Activated CD4-positive, alpha-beta T cell treated with anti-CD3 and anti-CD28 coated beads for 36 hours (primary cell): ENCODE data around the gene RUSF1. TPM values are rescaled to one million over a fixed set of nuclear protein-coding genes. Genes with fewer than 3 reads are reported as not detected.
"Not testable (repeated sequence)": the region's sequence is repeated elsewhere in the genome, so short reads cannot be mapped to it uniquely, and the experiment has no call there.

Source experiments
- ATAC-seq: fragments of 200-7000 bp; cut with Tn5 transposase; one replicate; pipeline ENCODE4 v1.10.0; 2021; ENCODE audit warnings: mild to moderate bottlenecking, moderate library complexity
- CTCF ChIA-PET: fragments of 350-600 bp; sonication (Branson Sonifier 250); formaldehyde crosslinking; loops from one replicate; lab custom pipeline; 2021; ENCODE audit warnings: antibody characterized with exemption; lab: Charles Lee
- POLR2A ChIA-PET: fragments of 350-600 bp; sonication (Branson Sonifier 250); formaldehyde crosslinking; loops from one replicate; lab custom pipeline; 2021; ENCODE audit warnings: antibody characterized with exemption, inconsistent platforms; lab: Charles Lee
- DNase-seq: peaks from one replicate; pipeline ENCODE4 v3.0.0-alpha.2; 2020
- H3K27ac Mint-ChIP-seq: one replicate; pipeline ENCODE4 v1.8.0; 2021; ENCODE audit warnings: mixed read lengths
- H3K27me3 Mint-ChIP-seq: one replicate; pipeline ENCODE4 v1.8.0; 2021; ENCODE audit warnings: mixed read lengths
- H3K36me3 Mint-ChIP-seq: one replicate; pipeline ENCODE4 v1.8.0; 2021; ENCODE audit warnings: low read depth, mixed read lengths
- H3K4me1 Mint-ChIP-seq: one replicate; pipeline ENCODE4 v1.8.0; 2021; ENCODE audit warnings: mixed read lengths
- H3K4me3 Mint-ChIP-seq: one replicate; pipeline ENCODE4 v1.8.0; 2021; ENCODE audit warnings: mild to moderate bottlenecking, moderate library complexity, mixed read lengths
- H3K9me3 Mint-ChIP-seq: one replicate; pipeline ENCODE4 v1.8.0; 2021; ENCODE audit warnings: low read depth, mixed read lengths
- intact Hi-C, 2 experiments: fragments of 100-400 bp; cut with DNase I in 1 of 2; cut with micrococcal nuclease in 1 of 2; formaldehyde crosslinking; loops; one replicate each; pipeline versions ENCODE4 v1.14.2 to v1.15.1; 2022 to 2024; cut with DNase I, micrococcal nuclease
- total RNA-seq, 2 experiments: library from RNA; stranded (reverse); gene quantifications; one replicate each; pipeline ENCODE4 v1.2.3, GENCODE V29; 2021

Gene RUSF1
- total RNA-seq, 2 experiments from 2014 or later = 36.3 to 37.7 TPM

- CTCF ChIA-PET = interaction anchor here (1.4 to 1.8 kb wide), 4 partner anchors 10 to 69 kb away, joined by 3 to 6 read pairs (median 5); no protein-coding TSS in a partner anchor
- DNase-seq (no peak), ATAC-seq (no peak)
- no peaks in the 10 kb centered on the region for H3K36me3 Mint-ChIP-seq
- POLR2A ChIA-PET = no interaction called here
- no peak overlapping the region for H3K27ac Mint-ChIP-seq
- H3K4me3 Mint-ChIP-seq = no peak overlapping the region
- H3K27me3 Mint-ChIP-seq = peaks cover 14% of the 10 kb centered on the region
- peaks cover 17% of the 10 kb centered on the region for H3K4me1 Mint-ChIP-seq
- H3K9me3 Mint-ChIP-seq = no peaks in the 10 kb centered on the region
- intact Hi-C loops = no loop called here
These were observed 21.7 kb upstream of the RUSF1 start for GRCh38 chr16:31529937-31530312.

GRCh38 chr16:31529108-31529936, 21.1 kb upstream of the RUSF1 start:
- peak overlapping the region; percentile 5 for H3K4me3 Mint-ChIP-seq
- H3K4me1 Mint-ChIP-seq = peaks cover 17% of the 10 kb centered on the region
- ATAC-seq = peak; percentile 36
- ChIA-PET CTCF (interaction anchor here (1.4 to 1.8 kb wide), 4 partner anchors 9 to 69 kb away, joined by 3 to 6 read pairs (median 5); no protein-coding TSS in a partner anchor), POLR2A (no interaction called here)
- peak; percentile 28 for DNase-seq
- H3K27me3 Mint-ChIP-seq = peaks cover 14% of the 10 kb centered on the region
- no peak overlapping the region for H3K27ac Mint-ChIP-seq
- H3K36me3 Mint-ChIP-seq = no peaks in the 10 kb centered on the region
- intact Hi-C loops = no loop called here
- H3K9me3 Mint-ChIP-seq = no peaks in the 10 kb centered on the region

DNA sequence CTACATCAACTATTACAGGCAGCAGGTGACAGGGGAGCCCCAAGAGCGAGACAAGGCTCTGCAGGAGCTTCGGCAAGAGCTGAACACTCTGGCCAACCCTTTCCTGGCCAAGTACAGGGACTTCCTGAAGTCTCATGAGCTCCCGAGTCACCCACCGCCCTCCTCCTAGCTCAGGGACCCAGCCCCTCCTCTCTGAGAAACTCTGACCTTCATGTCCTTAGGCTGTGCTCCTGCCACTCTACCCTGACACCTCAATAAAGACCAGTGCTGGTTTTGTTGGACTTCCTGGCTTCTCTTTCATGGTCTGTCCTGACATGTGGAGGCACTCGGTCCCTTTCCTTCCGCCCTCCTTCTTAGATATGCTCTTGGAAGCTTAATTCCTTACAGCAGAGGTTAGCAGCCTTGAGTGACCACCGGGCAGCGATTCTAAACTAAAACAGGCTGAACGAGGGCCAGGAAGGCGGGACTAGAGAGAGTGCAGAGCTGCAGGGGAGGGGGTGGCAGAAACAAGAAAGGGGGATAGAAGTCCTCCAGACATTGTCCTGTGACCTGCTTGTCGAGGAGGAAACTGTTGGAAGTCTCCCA, 20.4 kb upstream of the RUSF1 start:
- Mint-ChIP-seq H3K36me3 (no peaks in the 10 kb centered on the region), H3K27ac (no peak overlapping the region), H3K9me3 (no peaks in the 10 kb centered on the region), H3K4me3 (peak overlapping the region; percentile 5), H3K27me3 (peaks cover 14% of the 10 kb centered on the region), H3K4me1 (peaks cover 17% of the 10 kb centered on the region)
- DNase-seq (no peak), ATAC-seq (no peak)
- intact Hi-C loops = no loop called here
- POLR2A ChIA-PET = no interaction called here
- CTCF ChIA-PET = interaction anchor here (1.4 to 1.8 kb wide), 3 partner anchors 9 to 68 kb away, joined by 4 to 6 read pairs (median 6); no protein-coding TSS in a partner anchor

- Mint-ChIP-seq H3K9me3 (no peaks in the 10 kb centered on the region), H3K27me3 (peaks cover 14% of the 10 kb centered on the region), H3K27ac (no peak within 1 kb of the TSS), H3K4me3 (peak within 1 kb of the TSS; percentile 5), H3K4me1 (peaks cover 17% of the 10 kb centered on the region), H3K36me3 (no peaks in the 10 kb centered on the region)
- ATAC-seq (peak; percentile 47), DNase-seq (no peak)
- CTCF ChIA-PET = interaction anchor here (0.6 to 1.8 kb wide), 3 partner anchors 13 to 278 kb away, joined by 3 to 6 read pairs (median 3); no protein-coding TSS in a partner anchor
- intact Hi-C loops = no loop called here
- POLR2A ChIA-PET = no interaction called here
These were observed 19.6 kb upstream of the RUSF1 start, which contains the start of gene AHSP for GRCh38 chr16:31527734-31528274. TSS of gene AHSP (plus strand) at chr16:31527900. CDS start at chr16:31528140, 240 bp downstream.

- no peaks in the 10 kb centered on the region for H3K36me3 Mint-ChIP-seq
- H3K9me3 Mint-ChIP-seq = no peaks in the 10 kb centered on the region
- intact Hi-C loops = no loop called here
- DNase-seq = no peak
- ChIA-PET POLR2A (no interaction called here), CTCF (no interaction called here)
- no peak overlapping the region for H3K4me3 Mint-ChIP-seq
- peaks cover 17% of the 10 kb centered on the region for H3K4me1 Mint-ChIP-seq
- no peak overlapping the region for H3K27ac Mint-ChIP-seq
- no peak for ATAC-seq
- H3K27me3 Mint-ChIP-seq = peaks cover 14% of the 10 kb centered on the region
These were observed 16.9 kb upstream of the RUSF1 start for GRCh38 chr16:31525113-31525512.

GRCh38 chr16:31523768-31524167, 15.6 kb upstream of the RUSF1 start:
- H3K4me3 Mint-ChIP-seq, intact Hi-C loops, H3K27ac Mint-ChIP-seq, H3K36me3 Mint-ChIP-seq, H3K27me3 Mint-ChIP-seq, ATAC-seq, POLR2A ChIA-PET, H3K9me3 Mint-ChIP-seq, CTCF ChIA-PET, DNase-seq: not testable (repeated sequence)
- peaks cover 11% of the 10 kb centered on the region for H3K4me1 Mint-ChIP-seq

DNA sequence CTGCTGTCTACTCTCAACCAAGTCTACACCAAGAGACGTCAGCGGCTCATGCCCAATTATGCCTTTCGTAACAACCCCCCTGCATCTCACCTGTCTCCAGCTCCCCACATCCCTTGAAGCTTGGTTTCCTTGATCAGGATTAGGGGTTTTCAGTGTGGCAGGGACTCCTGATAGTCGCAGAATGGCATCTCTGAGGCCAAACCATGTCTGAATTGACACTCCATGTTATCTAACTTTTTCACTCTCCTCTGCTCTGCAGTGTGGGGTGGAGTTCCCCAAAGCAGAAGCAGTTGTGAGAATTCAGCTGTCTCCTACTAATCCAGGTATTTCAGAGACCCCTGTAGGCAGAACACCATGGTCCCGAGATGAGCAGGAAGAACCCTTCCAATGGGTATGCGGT, 13.9 kb upstream of the RUSF1 start:
- Mint-ChIP-seq H3K4me3 (no peak overlapping the region), H3K4me1 (no peaks in the 10 kb centered on the region), H3K9me3 (peaks cover 2% of the 10 kb centered on the region), H3K27ac (no peak overlapping the region), H3K27me3 (no peaks in the 10 kb centered on the region), H3K36me3 (no peaks in the 10 kb centered on the region)
- ATAC-seq (no peak), DNase-seq (no peak)
- ChIA-PET POLR2A (no interaction called here), CTCF (interaction anchor here (0.7 kb wide), 1 partner anchor 61 kb away, joined by 4 read pairs; no protein-coding TSS in a partner anchor)
- intact Hi-C loops = no loop called here

GRCh38 chr16:31521368-31521767, 13.2 kb upstream of the RUSF1 start:
- Mint-ChIP-seq H3K36me3 (no peaks in the 10 kb centered on the region), H3K27me3 (peaks cover 2% of the 10 kb centered on the region), H3K4me3 (no peak overlapping the region), H3K27ac (no peak overlapping the region), H3K9me3 (peaks cover 5% of the 10 kb centered on the region), H3K4me1 (no peaks in the 10 kb centered on the region)
- ChIA-PET POLR2A (no interaction called here), CTCF (interaction anchor here (0.7 kb wide), 1 partner anchor 61 kb away, joined by 4 read pairs; no protein-coding TSS in a partner anchor)
- DNase-seq (no peak), ATAC-seq (no peak)
- intact Hi-C loops = no loop called here

- no peak for ATAC-seq
- DNase-seq = no peak
- ChIA-PET CTCF (interaction anchor here (1.6 kb wide), 1 partner anchor 9 kb away, joined by 6 read pairs; no protein-coding TSS in a partner anchor), POLR2A (no interaction called here)
- no peak overlapping the region for H3K4me3 Mint-ChIP-seq
- no peaks in the 10 kb centered on the region for H3K4me1 Mint-ChIP-seq
- H3K27me3 Mint-ChIP-seq = peaks cover 2% of the 10 kb centered on the region
- intact Hi-C loops = no loop called here
- no peak overlapping the region for H3K27ac Mint-ChIP-seq
- peaks cover 5% of the 10 kb centered on the region for H3K9me3 Mint-ChIP-seq
- no peaks in the 10 kb centered on the region for H3K36me3 Mint-ChIP-seq
These were observed 11.7 kb upstream of the RUSF1 start for GRCh38 chr16:31519759-31520431.

GRCh38 chr16:31517800-31518402, 9.7 kb upstream of the RUSF1 start:
- Mint-ChIP-seq H3K27me3 (peaks cover 2% of the 10 kb centered on the region), H3K9me3 (peaks cover 5% of the 10 kb centered on the region), H3K36me3 (no peaks in the 10 kb centered on the region), H3K4me1 (no peaks in the 10 kb centered on the region), H3K4me3 (no peak overlapping the region), H3K27ac (no peak overlapping the region)
- intact Hi-C loops = no loop called here
- ATAC-seq (no peak), DNase-seq (no peak)
- CTCF ChIA-PET = no interaction called here
- POLR2A ChIA-PET = no interaction called here

DNA sequence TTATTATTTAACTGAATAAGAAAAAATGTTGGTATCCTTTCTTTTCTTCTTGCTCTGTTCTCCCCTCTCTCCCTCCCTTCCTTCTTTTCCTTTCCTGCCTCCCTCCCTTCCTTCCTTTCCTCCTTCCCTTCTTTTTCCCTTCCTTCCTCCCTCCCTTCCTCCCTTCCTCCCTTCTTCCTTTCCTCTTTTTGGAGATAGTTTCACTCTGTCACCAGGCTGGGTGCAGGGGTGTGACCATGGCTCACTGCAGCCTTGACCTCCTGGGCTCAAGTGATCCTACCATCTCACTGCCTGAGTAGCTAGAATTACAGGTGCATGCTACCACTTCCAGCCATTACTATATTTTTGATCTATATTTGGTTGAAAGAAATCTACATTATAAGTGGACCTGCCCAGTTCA, 5.7 kb upstream of the RUSF1 start:
- Mint-ChIP-seq H3K4me3 (no peak overlapping the region), H3K9me3 (peaks cover 5% of the 10 kb centered on the region), H3K27me3 (peaks cover 2% of the 10 kb centered on the region), H3K27ac (no peak overlapping the region), H3K36me3 (no peaks in the 10 kb centered on the region), H3K4me1 (peaks cover 15% of the 10 kb centered on the region)
- POLR2A ChIA-PET = no interaction called here
- CTCF ChIA-PET = no interaction called here
- DNase-seq = no peak
- intact Hi-C loops = no loop called here
- no peak for ATAC-seq
